Measurements from ENCODE around the gene PI16.
A peak's percentile ranks its signal among the peaks of the same experiment; 100 is the strongest.

PI16 gene

GRCh38 chr6:36976931-36977330, 22.4 kb downstream of the PI16 start:
- H3K4me3 ChIP-seq (replicated peaks; ENCODE audit: low read depth, low read length), result no peak overlapping the region
- no peak for DNase-seq (ENCODE audit: extremely low read depth, low read depth)
- no peak for TF ChIP-seq CTCF (IDR thresholded peaks at IDR 0.05; ENCODE audit: low read depth, low read length, missing control alignments)

- TF ChIP-seq CTCF (IDR thresholded peaks at IDR 0.05; ENCODE audit: low read depth, low read length, missing control alignments), result peak; percentile 48
- H3K4me3 ChIP-seq (replicated peaks; ENCODE audit: low read depth, low read length), result no peak overlapping the region
- no peak for DNase-seq (ENCODE audit: extremely low read depth, low read depth)
These were observed 23.0 kb downstream of the PI16 start for GRCh38 chr6:36977470-36977941.

- no peak for TF ChIP-seq CTCF (IDR thresholded peaks at IDR 0.05; ENCODE audit: low read depth, low read length, missing control alignments)
- DNase-seq (ENCODE audit: extremely low read depth, low read depth), result no peak
- no peak overlapping the region for H3K4me3 ChIP-seq (replicated peaks; ENCODE audit: low read depth, low read length)
These were observed 24.1 kb downstream of the PI16 start for GRCh38 chr6:36978421-36979346.

- peak; percentile 36 for DNase-seq (ENCODE audit: extremely low read depth, low read depth)
These were observed 24.8 kb downstream of the PI16 start for GRCh38 chr6:36979347-36979742.

GRCh38 chr6:36980129-36980528, 25.6 kb downstream of the PI16 start:
- DNase-seq (ENCODE audit: extremely low read depth, low read depth), result no peak
- no peak for TF ChIP-seq CTCF (IDR thresholded peaks at IDR 0.05; ENCODE audit: low read depth, low read length, missing control alignments)

More at GRCh38 chr6:36979347-36979742, 24.8 kb downstream of the PI16 start:
- TF ChIP-seq CTCF (IDR thresholded peaks at IDR 0.05; ENCODE audit: low read depth, low read length, missing control alignments), result peak; percentile 70
- no peak overlapping the region for H3K4me3 ChIP-seq (replicated peaks; ENCODE audit: low read depth, low read length)

GRCh38 chr6:36980876-36981619, 26.5 kb downstream of the PI16 start:
- no peak for TF ChIP-seq CTCF (IDR thresholded peaks at IDR 0.05; ENCODE audit: low read depth, low read length, missing control alignments)
- no peak for DNase-seq (ENCODE audit: extremely low read depth, low read depth)
- no peak overlapping the region for H3K4me3 ChIP-seq (replicated peaks; ENCODE audit: low read depth, low read length)

More at GRCh38 chr6:36980129-36980528, 25.6 kb downstream of the PI16 start:
- no peak overlapping the region for H3K4me3 ChIP-seq (replicated peaks; ENCODE audit: low read depth, low read length)

Data from HFF-Myc (cell line).